Neuron (in vitro differentiated cells): ENCODE measurements around the gene TTC16.

Experiments used
- H2AFZ ChIP-seq: one replicate; pipeline ENCODE4 v1.6.1; 2013; ENCODE audit warnings: low read depth, mild to moderate bottlenecking, inconsistent platforms, low read length, moderate library complexity
- H3K27me3 ChIP-seq: one replicate; pipeline ENCODE4 v1.6.1; 2013; ENCODE audit warnings: low read length; ENCODE audit not compliant: insufficient read depth
- H3K36me3 ChIP-seq: one replicate; pipeline ENCODE4 v1.6.1; 2013; ENCODE audit warnings: low read length; ENCODE audit not compliant: insufficient read depth
- H3K4me1 ChIP-seq: one replicate; pipeline ENCODE4 v1.6.1; 2013; ENCODE audit warnings: low read length; ENCODE audit not compliant: insufficient read depth
- H3K4me3 ChIP-seq: 2 replicates; pipeline ENCODE4 v1.5.1; 2013; ENCODE audit warnings: mild to moderate bottlenecking, low read length, moderate library complexity
- H3K9me3 ChIP-seq: one replicate; pipeline ENCODE4 v1.6.1; 2013; ENCODE audit warnings: low read length

TTC16 gene

GRCh38 chr9:127703289-127703946 is 12.5 kb upstream of the TTC16 start:
- Histone ChIP-seq H3K27me3 (no peaks in the 10 kb centered on the region), H3K4me1 (peaks cover 8% of the 10 kb centered on the region), H3K4me3 (no peak overlapping the region), H3K36me3 (no peaks in the 10 kb centered on the region), H3K9me3 (no peaks in the 10 kb centered on the region), H2AFZ (no peak overlapping the region)

GRCh38 chr9:127705577-127706379 is 10.1 kb upstream of the TTC16 start:
- Histone ChIP-seq H3K9me3 (no peaks in the 10 kb centered on the region), H2AFZ (no peak overlapping the region), H3K27me3 (no peaks in the 10 kb centered on the region), H3K36me3 (no peaks in the 10 kb centered on the region), H3K4me3 (no peak overlapping the region), H3K4me1 (peaks cover 8% of the 10 kb centered on the region)

- no peaks in the 10 kb centered on the region for H3K36me3 ChIP-seq
- no peak within 1 kb of the TSS for H3K4me3 ChIP-seq
- H3K4me1 ChIP-seq = peaks cover 17% of the 10 kb centered on the region
- H3K9me3 ChIP-seq = no peaks in the 10 kb centered on the region
- H3K27me3 ChIP-seq = no peaks in the 10 kb centered on the region
- H2AFZ ChIP-seq = no peak within 1 kb of the TSS
These were observed 9.0 kb upstream of the TTC16 start, which contains the start of gene CFAP157 for GRCh38 chr9:127706836-127707241. Gene CFAP157 (plus strand): TSS chr9:127706988. CDS start chr9:127707032, 44 bp downstream.

- H3K4me1 ChIP-seq = peaks cover 18% of the 10 kb centered on the region
- H2AFZ ChIP-seq = no peak overlapping the region
- H3K36me3 ChIP-seq = no peaks in the 10 kb centered on the region
- H3K9me3 ChIP-seq = no peaks in the 10 kb centered on the region
- H3K4me3 ChIP-seq = no peak overlapping the region
- H3K27me3 ChIP-seq = no peaks in the 10 kb centered on the region
These were observed 8.1 kb upstream of the TTC16 start for GRCh38 chr9:127707766-127708165.

GRCh38 chr9:127708952-127709587 is 6.8 kb upstream of the TTC16 start:
- peaks cover 20% of the 10 kb centered on the region for H3K4me1 ChIP-seq
- H3K4me3 ChIP-seq = no peak overlapping the region
- H3K9me3 ChIP-seq = no peaks in the 10 kb centered on the region
- no peak overlapping the region for H2AFZ ChIP-seq
- H3K27me3 ChIP-seq = no peaks in the 10 kb centered on the region
- H3K36me3 ChIP-seq = no peaks in the 10 kb centered on the region

GRCh38 chr9:127710204-127710783 is 5.6 kb upstream of the TTC16 start:
- Histone ChIP-seq H3K4me3 (no peak overlapping the region), H2AFZ (no peak overlapping the region)

GRCh38 chr9:127711226-127711701 is 4.6 kb upstream of the TTC16 start:
- Histone ChIP-seq H3K4me3 (no peak overlapping the region), H3K36me3 (no peaks in the 10 kb centered on the region)

More at GRCh38 chr9:127710204-127710783, 5.6 kb upstream of the TTC16 start:
- Histone ChIP-seq H3K36me3 (no peaks in the 10 kb centered on the region), H3K9me3 (no peaks in the 10 kb centered on the region), H3K4me1 (peaks cover 25% of the 10 kb centered on the region), H3K27me3 (no peaks in the 10 kb centered on the region)

GRCh38 chr9:127711831-127712274 is 4.0 kb upstream of the TTC16 start:
- H3K27me3 ChIP-seq = no peaks in the 10 kb centered on the region
- H3K9me3 ChIP-seq = no peaks in the 10 kb centered on the region
- H3K4me1 ChIP-seq = peaks cover 25% of the 10 kb centered on the region
- H2AFZ ChIP-seq = no peak overlapping the region
- no peaks in the 10 kb centered on the region for H3K36me3 ChIP-seq
- no peak overlapping the region for H3K4me3 ChIP-seq

More at GRCh38 chr9:127711226-127711701, 4.6 kb upstream of the TTC16 start:
- Histone ChIP-seq H3K4me1 (peaks cover 24% of the 10 kb centered on the region), H2AFZ (no peak overlapping the region), H3K27me3 (no peaks in the 10 kb centered on the region), H3K9me3 (no peaks in the 10 kb centered on the region)

- H2AFZ ChIP-seq = no peak overlapping the region
- peaks cover 25% of the 10 kb centered on the region for H3K4me1 ChIP-seq
- H3K36me3 ChIP-seq = no peaks in the 10 kb centered on the region
- no peaks in the 10 kb centered on the region for H3K27me3 ChIP-seq
- no peak overlapping the region for H3K4me3 ChIP-seq
- H3K9me3 ChIP-seq = no peaks in the 10 kb centered on the region
These were observed 3.5 kb upstream of the TTC16 start for GRCh38 chr9:127712371-127712770.

- Histone ChIP-seq H3K9me3 (no peaks in the 10 kb centered on the region), H3K4me3 (no peak overlapping the region), H3K27me3 (no peaks in the 10 kb centered on the region), H3K36me3 (no peaks in the 10 kb centered on the region), H3K4me1 (peaks cover 25% of the 10 kb centered on the region), H2AFZ (no peak overlapping the region)
These were observed 3.0 kb upstream of the TTC16 start for GRCh38 chr9:127712867-127713266.

- Histone ChIP-seq H3K27me3 (no peaks in the 10 kb centered on the region), H3K4me3 (peak overlapping the region; percentile 70), H3K9me3 (no peaks in the 10 kb centered on the region), H3K4me1 (peaks cover 25% of the 10 kb centered on the region), H3K36me3 (no peaks in the 10 kb centered on the region), H2AFZ (no peak overlapping the region)
These were observed 1.7 kb upstream of the TTC16 start for GRCh38 chr9:127714020-127714750.

- Histone ChIP-seq H3K9me3 (no peaks in the 10 kb centered on the region), H3K4me1 (peaks cover 25% of the 10 kb centered on the region), H3K36me3 (no peaks in the 10 kb centered on the region), H3K4me3 (peak overlapping the region; percentile 70), H3K27me3 (no peaks in the 10 kb centered on the region), H2AFZ (peak overlapping the region; percentile 87)
These were observed 869 bp upstream of the TTC16 start for GRCh38 chr9:127714951-127715469.
